ENCODE data around the gene NDRG3. TPM values are rescaled to one million over a fixed set of nuclear protein-coding genes. Genes with fewer than 3 reads are reported as not detected.
"Not testable (repeated sequence)": the region's sequence is repeated elsewhere in the genome, so short reads cannot be mapped to it uniquely, and the experiment has no call there.

NDRG3 gene
- total RNA-seq, 1 experiment from 2014 or later: 9.9 TPM

- no peak for DNase-seq (ENCODE audit: low read depth)
These were observed 101.7 kb downstream of the NDRG3 start for GRCh38 chr20:36644032-36644705.

DNA sequence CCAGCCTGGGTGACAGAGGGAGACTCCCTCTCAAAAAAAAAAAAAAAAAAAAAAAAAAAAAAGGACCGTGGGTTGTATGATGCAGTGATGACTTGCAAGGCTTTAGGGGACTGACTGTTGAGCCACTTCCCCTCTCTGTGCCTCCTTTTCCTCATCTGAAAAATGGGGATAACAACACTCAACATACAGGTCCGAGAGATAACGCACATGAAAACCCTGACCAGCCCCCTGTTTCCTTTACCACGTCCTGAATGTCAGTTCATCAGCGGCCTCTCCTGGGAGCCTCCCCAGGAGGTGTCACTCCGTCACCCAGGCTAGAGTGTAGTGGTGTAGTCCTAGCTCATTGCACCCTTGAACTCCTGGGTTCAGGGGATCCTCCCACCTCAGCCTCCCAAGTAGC is 103.8 kb downstream of the NDRG3 start:
- DNase-seq (ENCODE audit: low read depth): no peak

DNA sequence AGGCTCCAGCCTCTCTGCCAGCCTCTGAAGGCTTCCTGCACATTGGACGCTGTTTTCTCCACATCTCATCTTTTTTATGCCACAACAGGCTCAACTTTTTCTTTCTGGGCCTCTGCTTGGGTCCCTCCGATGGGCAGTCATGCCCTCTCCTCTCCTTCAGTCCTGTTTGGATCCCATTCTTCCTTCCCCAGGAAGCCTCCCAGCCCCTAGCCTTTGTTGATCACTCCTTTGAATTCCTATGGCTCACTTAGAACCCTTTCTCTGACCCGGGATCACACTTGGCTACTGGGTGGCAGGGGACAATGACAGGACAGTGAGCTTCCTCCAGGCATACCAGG is 104.4 kb downstream of the NDRG3 start:
- no peak for DNase-seq (ENCODE audit: low read depth)

- not testable (repeated sequence) for DNase-seq (ENCODE audit: low read depth)
These were observed 107.0 kb downstream of the NDRG3 start for GRCh38 chr20:36638876-36639400.

GRCh38 chr20:36634342-36634741 is 111.5 kb downstream of the NDRG3 start:
- no peak for DNase-seq (ENCODE audit: low read depth)

GRCh38 chr20:36633285-36633772 is 112.6 kb downstream of the NDRG3 start:
- no peak for DNase-seq (ENCODE audit: low read depth)

GRCh38 chr20:36632487-36633284 is 113.2 kb downstream of the NDRG3 start:
- DNase-seq (ENCODE audit: low read depth): no peak

DNA sequence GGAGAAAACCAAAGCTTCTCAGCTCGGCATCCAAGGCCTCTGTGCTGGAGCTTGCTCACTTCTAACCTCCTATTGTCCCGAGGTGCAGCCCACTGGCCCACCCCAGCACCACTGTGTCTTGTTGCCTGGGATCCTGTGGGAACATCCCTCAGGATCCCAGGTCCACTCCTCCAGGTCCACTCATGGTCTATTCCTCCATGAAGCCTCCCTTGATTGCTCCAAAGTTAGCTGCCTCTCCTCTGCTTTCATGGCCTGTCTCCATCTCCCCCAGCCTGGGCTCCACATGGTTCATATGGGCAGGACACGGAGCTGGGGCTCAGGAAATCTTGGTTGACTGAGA is 113.8 kb downstream of the NDRG3 start:
- DNase-seq (ENCODE audit: low read depth): no peak

DNA sequence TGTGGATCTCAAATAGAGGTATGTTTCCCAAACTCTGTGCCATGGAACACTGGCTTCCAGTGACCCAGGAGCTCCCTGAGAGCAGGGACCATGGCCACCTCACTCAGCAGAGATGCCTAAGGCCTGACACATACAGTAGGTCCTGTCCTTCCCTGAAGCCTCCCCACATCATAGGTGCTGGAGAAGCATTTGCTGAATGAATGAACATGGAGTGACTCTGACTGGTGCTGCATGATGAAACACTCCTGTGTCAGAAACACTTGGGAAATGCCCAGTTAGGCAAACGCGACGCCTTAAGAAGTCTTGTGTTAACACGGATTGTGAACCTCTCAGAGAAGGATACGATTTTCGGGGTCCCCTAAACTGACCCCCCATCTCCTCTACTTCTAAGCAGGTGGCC is 114.2 kb downstream of the NDRG3 start:
- no peak for DNase-seq (ENCODE audit: low read depth)

DNA sequence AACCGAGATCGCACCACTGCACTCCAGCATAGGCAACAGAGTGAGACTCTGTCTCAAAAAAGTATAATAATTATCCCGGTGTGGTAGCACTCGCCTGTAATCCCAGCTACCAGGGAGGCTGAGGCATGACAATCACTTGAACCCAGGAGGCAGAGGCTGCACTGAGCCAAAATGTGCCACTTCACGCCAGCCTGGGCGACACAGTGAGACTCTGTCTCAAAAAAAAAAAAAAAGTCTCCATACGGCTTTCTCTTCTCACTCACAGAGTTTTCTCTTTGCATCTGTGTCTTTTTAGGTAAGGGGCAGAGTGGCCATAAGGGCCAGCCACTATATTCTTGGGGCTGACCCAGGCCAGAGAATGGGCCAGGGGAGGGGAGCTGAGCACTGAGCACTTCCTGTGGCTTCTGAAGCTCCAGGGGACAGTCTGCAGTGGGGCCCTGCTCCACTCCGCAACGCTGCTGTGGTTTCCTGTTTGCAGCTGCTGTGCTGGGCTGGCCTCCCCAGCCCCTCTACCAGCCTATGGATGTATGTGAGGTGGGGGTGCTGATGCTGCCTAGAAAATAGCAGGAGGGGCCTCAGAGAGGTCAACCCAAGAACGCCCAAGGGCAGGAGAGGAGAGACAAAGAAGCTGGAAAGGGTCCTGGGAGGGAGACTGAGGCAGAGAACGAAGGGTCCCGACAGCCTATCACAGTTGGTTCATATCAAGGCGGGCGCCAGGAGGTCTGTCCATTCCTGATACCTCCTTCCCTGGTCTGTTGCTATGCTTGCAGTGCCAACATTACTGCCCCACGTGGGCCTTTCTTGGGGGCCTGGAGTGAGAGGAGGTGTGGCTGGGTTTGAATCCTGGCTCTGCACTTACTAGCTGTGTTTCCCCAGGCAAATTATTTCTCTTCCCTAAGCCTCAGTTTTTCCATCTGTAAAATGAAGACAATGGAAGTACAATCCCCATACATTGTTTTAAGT is 115.9 kb downstream of the NDRG3 start:
- peak; percentile 31 for DNase-seq (ENCODE audit: low read depth)

DNA sequence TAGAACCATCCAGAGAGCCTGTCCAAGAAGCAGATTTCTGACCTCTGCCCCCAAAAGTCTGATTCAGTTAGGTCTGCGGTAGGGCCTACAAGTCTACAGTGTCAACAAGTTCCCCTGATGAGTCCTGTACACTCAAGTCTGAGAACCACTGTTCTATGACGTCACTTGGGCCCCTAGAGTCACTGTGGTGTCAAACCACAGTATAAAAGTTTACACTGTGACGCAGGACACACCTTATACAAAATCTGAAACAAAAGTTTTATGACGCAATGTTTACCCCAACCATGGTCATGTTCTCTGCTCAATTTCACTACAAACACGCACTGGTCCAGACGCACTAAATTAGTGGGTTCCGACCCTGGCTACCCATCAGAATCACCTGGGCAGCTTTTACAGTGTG is 117.8 kb downstream of the NDRG3 start:
- DNase-seq (ENCODE audit: low read depth): no peak

GRCh38 chr20:36624944-36625324 is 121.0 kb downstream of the NDRG3 start:
- no peak for DNase-seq (ENCODE audit: low read depth)

- DNase-seq (ENCODE audit: low read depth): no peak
These were observed 121.6 kb downstream of the NDRG3 start for GRCh38 chr20:36624068-36624943.

- DNase-seq (ENCODE audit: low read depth): no peak
These were observed 122.4 kb downstream of the NDRG3 start for GRCh38 chr20:36623444-36623843.

- no peak for DNase-seq (ENCODE audit: low read depth)
These were observed 125.0 kb downstream of the NDRG3 start for GRCh38 chr20:36620917-36621316.

DNA sequence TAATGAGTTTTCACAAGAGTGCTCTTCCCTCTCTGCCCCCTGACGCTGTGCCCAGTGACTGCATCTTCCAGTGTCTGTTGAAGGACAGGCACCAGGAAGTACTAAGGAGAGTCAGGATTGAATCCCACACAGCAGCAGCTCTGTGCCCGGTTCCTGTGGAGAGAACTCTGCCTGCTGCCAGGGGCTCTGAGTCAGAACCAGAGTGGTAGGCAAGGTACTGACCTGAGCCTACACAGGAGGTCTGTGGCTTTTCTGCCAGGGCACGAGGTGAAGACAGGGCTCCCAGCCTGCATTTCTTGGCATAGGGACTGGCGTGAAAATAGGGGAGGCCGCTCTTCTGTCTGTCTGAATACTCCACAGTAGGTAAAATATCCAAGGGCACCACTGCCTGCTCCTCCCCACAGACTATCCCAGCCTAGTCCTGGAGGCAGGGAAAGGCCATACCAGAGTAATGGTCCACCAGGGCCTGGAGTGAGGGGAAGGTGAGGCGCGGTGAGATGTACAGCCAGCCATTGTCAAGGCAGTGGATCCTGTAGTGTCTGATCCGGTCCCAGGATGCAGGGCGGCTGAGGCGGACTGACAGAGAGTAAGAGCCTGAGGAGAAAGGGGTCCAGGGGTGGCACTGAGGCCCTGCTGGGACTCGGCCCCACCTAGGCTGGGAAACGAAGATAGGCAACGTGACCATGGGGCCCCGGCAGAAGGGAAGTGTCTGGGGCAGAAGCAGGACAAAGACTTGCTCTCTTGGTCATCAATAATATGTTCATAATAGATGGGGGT is 130.9 kb downstream of the NDRG3 start:
- no peak for DNase-seq (ENCODE audit: low read depth)

DNA sequence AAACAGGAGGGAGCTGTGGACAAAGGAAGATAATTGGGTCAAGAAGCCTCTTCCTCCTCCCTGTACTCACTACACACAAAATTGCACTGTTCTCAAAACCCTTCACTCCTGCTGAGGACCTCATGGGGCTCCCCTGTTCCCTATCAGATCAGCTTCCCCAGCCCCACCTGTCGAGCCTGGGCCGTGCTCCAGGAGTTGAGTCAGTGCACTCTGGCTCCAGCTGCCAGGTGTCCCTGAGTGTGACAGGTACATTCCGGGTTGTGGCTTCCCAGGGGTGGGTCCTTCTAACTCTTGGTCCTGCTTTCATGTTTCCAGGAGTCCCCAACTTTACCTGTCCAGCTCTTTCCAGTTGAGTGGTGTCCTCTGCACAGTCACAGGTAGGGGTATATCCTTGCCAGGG is 131.9 kb downstream of the NDRG3 start:
- no peak for DNase-seq (ENCODE audit: low read depth)

- DNase-seq (ENCODE audit: low read depth): no peak
These were observed 134.3 kb downstream of the NDRG3 start for GRCh38 chr20:36611625-36612024.

GRCh38 chr20:36608388-36608728 is 137.5 kb downstream of the NDRG3 start:
- DNase-seq (ENCODE audit: low read depth): not testable (repeated sequence)

All from Daoy (cell line).